GM18505 (cell line): ENCODE results near the gene MED13L.
"Not testable (repeated sequence)": the region's sequence is repeated elsewhere in the genome, so short reads cannot be mapped to it uniquely, and the experiment has no call there.

Experiments
- ATAC-seq: cut with Tn5 transposase; IDR thresholded peaks from one replicate; pipeline ENCODE4 v1.9.1; 2021; ENCODE audit not compliant: unreplicated experiment
- POLR2A ChIP-seq: IDR thresholded peaks from 4 replicates; pipeline ENCODE4 v1.6.1; 2011; ENCODE audit warnings: borderline replicate concordance; ENCODE audit not compliant: insufficient read depth, insufficient read length; ENCODE audit errors: extremely low read depth

Gene MED13L

GRCh38 chr12:115998794-115999478, 278.6 kb downstream of the MED13L start:
- ATAC-seq: no peak
- no peak for TF ChIP-seq POLR2A

GRCh38 chr12:115998119-115998633, 279.3 kb downstream of the MED13L start:
- ATAC-seq: no peak
- TF ChIP-seq POLR2A: no peak

- no peak for ATAC-seq
- TF ChIP-seq POLR2A: no peak
These were observed 283.8 kb downstream of the MED13L start for GRCh38 chr12:115993737-115994136.

GRCh38 chr12:115990241-115990640, 287.3 kb downstream of the MED13L start:
- ATAC-seq: no peak
- TF ChIP-seq POLR2A: no peak

- TF ChIP-seq POLR2A: no peak
- ATAC-seq: no peak
These were observed 288.6 kb downstream of the MED13L start for GRCh38 chr12:115988625-115989563.

- no peak for ATAC-seq
These were observed 289.3 kb downstream of the MED13L start for GRCh38 chr12:115988212-115988611.

GRCh38 chr12:115984616-115985015, 292.9 kb downstream of the MED13L start:
- ATAC-seq: no peak
- TF ChIP-seq POLR2A: no peak

More at GRCh38 chr12:115988212-115988611, 289.3 kb downstream of the MED13L start:
- no peak for TF ChIP-seq POLR2A

GRCh38 chr12:115983226-115983798, 294.2 kb downstream of the MED13L start:
- no peak for ATAC-seq
- TF ChIP-seq POLR2A: no peak

GRCh38 chr12:115980339-115980738, 297.2 kb downstream of the MED13L start:
- TF ChIP-seq POLR2A: no peak
- no peak for ATAC-seq

- TF ChIP-seq POLR2A: no peak
- no peak for ATAC-seq
These were observed 297.6 kb downstream of the MED13L start for GRCh38 chr12:115979851-115980250.

- no peak for TF ChIP-seq POLR2A
- no peak for ATAC-seq
These were observed 298.1 kb downstream of the MED13L start for GRCh38 chr12:115979351-115979750.

- ATAC-seq: not testable (repeated sequence)
These were observed 300.7 kb downstream of the MED13L start for GRCh38 chr12:115976829-115977228.

- no peak for TF ChIP-seq POLR2A
- no peak for ATAC-seq
These were observed 302.1 kb downstream of the MED13L start for GRCh38 chr12:115975411-115975810.
